Neuron (in vitro differentiated cells): ENCODE results near the gene TRAT1.

Experiments used
- H2AFZ ChIP-seq: one replicate; pipeline ENCODE4 v1.6.1; 2013; ENCODE audit warnings: low read depth, mild to moderate bottlenecking, inconsistent platforms, low read length, moderate library complexity
- H3K27me3 ChIP-seq: one replicate; pipeline ENCODE4 v1.6.1; 2013; ENCODE audit warnings: low read length; ENCODE audit not compliant: insufficient read depth
- H3K36me3 ChIP-seq: one replicate; pipeline ENCODE4 v1.6.1; 2013; ENCODE audit warnings: low read length; ENCODE audit not compliant: insufficient read depth
- H3K4me1 ChIP-seq: one replicate; pipeline ENCODE4 v1.6.1; 2013; ENCODE audit warnings: low read length; ENCODE audit not compliant: insufficient read depth
- H3K4me3 ChIP-seq: 2 replicates; pipeline ENCODE4 v1.5.1; 2013; ENCODE audit warnings: mild to moderate bottlenecking, low read length, moderate library complexity
- H3K9me3 ChIP-seq: one replicate; pipeline ENCODE4 v1.6.1; 2013; ENCODE audit warnings: low read length

The TRAT1 gene

DNA sequence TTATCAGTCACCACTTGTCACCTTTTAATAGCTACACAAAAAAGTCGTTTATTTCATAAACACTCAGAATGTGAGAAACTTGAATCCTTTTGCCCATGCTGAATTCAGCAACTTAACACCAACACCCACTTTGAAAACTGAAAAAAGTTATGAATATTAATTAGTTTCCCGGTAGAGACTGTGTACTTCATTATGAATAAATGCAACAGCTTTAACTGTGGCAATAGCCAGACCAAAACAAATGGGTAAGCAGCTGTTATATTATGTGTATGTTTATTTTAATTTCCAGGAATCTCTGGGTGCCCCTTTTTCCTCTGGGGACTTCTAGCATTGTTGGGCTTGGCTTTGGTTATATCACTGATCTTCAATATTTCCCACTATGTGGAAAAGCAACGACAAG, 7.8 kb downstream of the TRAT1 start:
- Histone ChIP-seq H3K4me1 (peaks cover 16% of the 10 kb centered on the region), H3K27me3 (no peaks in the 10 kb centered on the region), H2AFZ (no peak overlapping the region), H3K4me3 (no peak overlapping the region), H3K36me3 (no peaks in the 10 kb centered on the region), H3K9me3 (no peaks in the 10 kb centered on the region)

DNA sequence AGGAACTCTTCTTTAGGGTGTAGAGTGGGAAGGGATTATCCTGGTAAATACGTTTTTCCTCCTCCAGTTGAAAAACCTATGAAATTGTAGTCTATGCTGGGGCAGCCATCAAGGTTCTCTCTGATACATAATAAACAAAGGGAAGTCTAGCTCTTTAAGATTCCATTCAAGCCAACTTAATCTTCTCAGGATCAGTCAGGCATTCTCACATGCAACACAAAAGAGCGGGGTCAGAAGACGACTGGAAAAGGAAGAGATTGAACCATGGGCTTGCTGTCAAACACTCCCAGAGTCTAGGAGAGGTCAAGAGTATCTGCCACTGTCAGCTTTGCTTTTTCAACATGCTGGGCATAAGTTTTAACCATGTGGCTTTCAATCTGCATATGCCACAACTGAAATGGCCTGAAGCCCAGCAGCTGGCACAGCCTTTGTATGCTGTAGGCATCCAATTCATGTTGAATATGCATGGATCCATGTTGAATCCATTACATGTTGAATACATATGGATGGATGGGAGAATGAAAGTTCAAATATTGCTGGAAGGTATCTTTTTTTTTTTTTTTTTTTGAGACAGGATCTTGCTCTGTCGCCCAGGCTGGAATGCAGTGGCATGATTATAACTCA, 8.5 kb downstream of the TRAT1 start:
- H3K27me3 ChIP-seq: no peaks in the 10 kb centered on the region
- H3K4me3 ChIP-seq: no peak overlapping the region
- no peaks in the 10 kb centered on the region for H3K9me3 ChIP-seq
- H3K4me1 ChIP-seq: peaks cover 16% of the 10 kb centered on the region
- H3K36me3 ChIP-seq: no peaks in the 10 kb centered on the region
- no peak overlapping the region for H2AFZ ChIP-seq

DNA sequence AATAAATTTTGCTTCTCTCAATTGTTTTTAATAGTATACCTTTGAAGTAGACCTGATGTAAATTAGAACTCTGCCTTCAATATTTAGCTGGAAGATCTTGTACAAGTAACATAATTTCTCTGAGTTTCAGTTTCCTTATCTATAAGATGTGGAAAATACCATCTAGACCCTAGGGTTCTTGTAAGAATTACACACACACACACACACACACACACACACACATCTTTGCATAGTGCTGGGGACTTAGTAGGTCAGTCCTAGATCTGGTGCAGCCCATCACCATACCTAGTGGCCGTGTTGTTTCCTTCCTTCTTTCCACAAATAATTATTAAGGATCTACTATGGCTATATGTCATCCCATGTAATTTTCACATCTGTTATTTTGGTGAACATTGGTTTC, 11.0 kb downstream of the TRAT1 start:
- Histone ChIP-seq H3K4me1 (peaks cover 11% of the 10 kb centered on the region), H3K4me3 (no peak overlapping the region), H2AFZ (no peak overlapping the region), H3K27me3 (no peaks in the 10 kb centered on the region), H3K9me3 (no peaks in the 10 kb centered on the region), H3K36me3 (no peaks in the 10 kb centered on the region)

DNA sequence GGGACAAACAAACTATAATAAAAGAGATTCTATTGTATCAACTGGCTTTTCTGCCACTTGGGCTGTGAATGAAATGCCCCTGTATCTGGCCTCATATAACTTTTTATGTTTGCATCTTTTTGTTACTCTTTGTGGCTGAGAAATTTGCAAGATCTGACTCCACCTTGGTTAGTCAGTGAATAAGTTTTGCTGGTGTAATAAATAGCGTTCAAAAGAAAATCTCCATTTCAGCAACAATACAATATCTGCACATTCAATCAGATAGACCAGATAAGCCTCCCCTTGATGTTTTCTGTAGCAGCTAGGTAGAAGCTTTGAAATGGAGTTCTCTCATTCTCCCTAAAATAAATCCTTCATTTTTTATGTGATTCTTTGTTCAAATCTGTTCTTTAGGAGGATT, 12.0 kb downstream of the TRAT1 start:
- Histone ChIP-seq H3K36me3 (no peaks in the 10 kb centered on the region), H3K4me3 (no peak overlapping the region), H3K27me3 (no peaks in the 10 kb centered on the region), H3K4me1 (peaks cover 11% of the 10 kb centered on the region), H3K9me3 (no peaks in the 10 kb centered on the region), H2AFZ (no peak overlapping the region)

DNA sequence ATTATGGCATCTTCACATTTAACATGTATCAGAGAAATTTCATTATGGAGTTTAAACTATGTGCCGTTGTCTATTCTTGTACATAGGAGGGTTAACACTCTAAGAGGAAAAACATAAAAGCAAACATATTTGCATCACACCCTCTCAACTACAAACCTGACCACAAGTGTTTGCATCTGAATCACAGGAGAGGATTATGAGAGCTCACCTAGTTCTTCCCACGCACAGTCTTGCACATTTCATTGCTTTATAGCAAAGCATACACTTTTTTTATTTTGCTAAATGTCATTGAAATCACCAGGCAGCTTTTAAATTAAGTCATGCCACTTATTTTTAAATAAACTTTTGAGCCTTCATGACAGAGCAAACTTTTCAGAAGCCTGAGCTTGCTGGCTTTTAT, 12.5 kb downstream of the TRAT1 start:
- H3K27me3 ChIP-seq: no peaks in the 10 kb centered on the region

GRCh38 chr3:108838436-108838835, 15.8 kb downstream of the TRAT1 start:
- H3K36me3 ChIP-seq: no peaks in the 10 kb centered on the region
- H3K4me1 ChIP-seq: peaks cover 4% of the 10 kb centered on the region
- no peak overlapping the region for H3K4me3 ChIP-seq
- H2AFZ ChIP-seq: no peak overlapping the region
- H3K9me3 ChIP-seq: no peaks in the 10 kb centered on the region
- H3K27me3 ChIP-seq: peaks cover 3% of the 10 kb centered on the region

More for the DNA sequence above, 12.5 kb downstream of the TRAT1 start:
- no peak overlapping the region for H3K4me3 ChIP-seq
- peaks cover 11% of the 10 kb centered on the region for H3K4me1 ChIP-seq
- no peaks in the 10 kb centered on the region for H3K9me3 ChIP-seq
- no peaks in the 10 kb centered on the region for H3K36me3 ChIP-seq
- no peak overlapping the region for H2AFZ ChIP-seq

- Histone ChIP-seq H3K4me1 (no peaks in the 10 kb centered on the region), H3K4me3 (no peak overlapping the region), H3K27me3 (peaks cover 3% of the 10 kb centered on the region), H2AFZ (no peak overlapping the region), H3K36me3 (no peaks in the 10 kb centered on the region), H3K9me3 (no peaks in the 10 kb centered on the region)
These were observed 23.2 kb downstream of the TRAT1 start for GRCh38 chr3:108845709-108846293.

GRCh38 chr3:108847187-108847586, 24.6 kb downstream of the TRAT1 start:
- Histone ChIP-seq H2AFZ (no peak overlapping the region), H3K9me3 (no peaks in the 10 kb centered on the region), H3K4me1 (no peaks in the 10 kb centered on the region), H3K27me3 (no peaks in the 10 kb centered on the region), H3K4me3 (no peak overlapping the region), H3K36me3 (no peaks in the 10 kb centered on the region)

- Histone ChIP-seq H2AFZ (no peak overlapping the region), H3K27me3 (no peaks in the 10 kb centered on the region), H3K4me3 (no peak overlapping the region), H3K4me1 (no peaks in the 10 kb centered on the region), H3K9me3 (no peaks in the 10 kb centered on the region), H3K36me3 (no peaks in the 10 kb centered on the region)
These were observed 26.5 kb downstream of the TRAT1 start for GRCh38 chr3:108849075-108849474.

- no peaks in the 10 kb centered on the region for H3K36me3 ChIP-seq
- no peaks in the 10 kb centered on the region for H3K9me3 ChIP-seq
- H3K27me3 ChIP-seq: no peaks in the 10 kb centered on the region
- H3K4me1 ChIP-seq: peaks cover 4% of the 10 kb centered on the region
- no peak overlapping the region for H3K4me3 ChIP-seq
- H2AFZ ChIP-seq: no peak overlapping the region
These were observed 38.8 kb downstream of the TRAT1 start for GRCh38 chr3:108861401-108861800.

DNA sequence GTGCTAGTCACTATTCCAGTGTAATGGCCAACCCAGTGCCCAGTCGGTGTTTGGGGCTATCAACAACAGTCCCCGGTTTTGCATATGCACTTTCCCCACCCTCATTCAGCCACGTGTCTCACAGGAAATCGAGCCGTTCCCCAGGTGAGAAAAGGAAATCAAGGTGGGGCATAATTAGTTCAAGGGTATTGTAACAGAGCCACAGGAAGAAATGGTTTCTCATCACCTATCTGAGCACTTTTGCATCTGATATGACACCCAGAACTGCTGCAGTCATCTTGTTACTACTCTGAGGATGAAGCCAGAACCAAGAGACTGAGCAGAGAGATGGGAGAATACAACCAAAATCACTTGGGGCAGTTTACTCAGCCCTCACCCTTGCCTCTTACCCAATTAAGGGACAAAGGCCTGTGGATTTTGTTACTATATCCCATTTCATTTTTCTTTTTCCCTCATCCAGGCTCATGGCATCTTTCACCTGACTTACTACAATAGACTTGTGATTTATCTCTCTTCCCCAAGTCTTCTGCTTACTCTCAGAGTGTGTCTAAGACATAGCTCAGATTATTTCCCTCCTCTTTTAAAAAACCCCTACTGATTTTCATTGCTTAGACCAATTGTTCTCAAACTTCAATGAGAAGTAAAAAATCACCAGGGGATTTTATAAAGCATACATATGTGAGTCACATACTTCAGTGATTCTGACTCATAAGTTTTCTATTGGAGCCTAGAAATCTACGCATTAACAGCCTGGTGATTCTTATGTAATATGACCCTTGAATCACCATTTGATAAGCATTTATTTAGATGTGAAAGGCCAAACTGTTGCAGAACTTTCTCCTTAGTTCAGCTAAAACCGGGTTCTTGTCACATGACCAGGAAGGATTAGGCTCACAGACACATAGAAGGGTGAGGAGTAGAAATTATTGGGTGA, 40.5 kb downstream of the TRAT1 start:
- Histone ChIP-seq H3K4me3 (no peak overlapping the region), H2AFZ (no peak overlapping the region), H3K4me1 (peaks cover 4% of the 10 kb centered on the region), H3K9me3 (no peaks in the 10 kb centered on the region), H3K36me3 (no peaks in the 10 kb centered on the region), H3K27me3 (no peaks in the 10 kb centered on the region)

- H3K9me3 ChIP-seq: no peaks in the 10 kb centered on the region
- no peak overlapping the region for H2AFZ ChIP-seq
- peaks cover 4% of the 10 kb centered on the region for H3K4me1 ChIP-seq
- H3K4me3 ChIP-seq: no peak overlapping the region
- H3K27me3 ChIP-seq: no peaks in the 10 kb centered on the region
- H3K36me3 ChIP-seq: no peaks in the 10 kb centered on the region
These were observed 41.2 kb downstream of the TRAT1 start for GRCh38 chr3:108863799-108864135.

DNA sequence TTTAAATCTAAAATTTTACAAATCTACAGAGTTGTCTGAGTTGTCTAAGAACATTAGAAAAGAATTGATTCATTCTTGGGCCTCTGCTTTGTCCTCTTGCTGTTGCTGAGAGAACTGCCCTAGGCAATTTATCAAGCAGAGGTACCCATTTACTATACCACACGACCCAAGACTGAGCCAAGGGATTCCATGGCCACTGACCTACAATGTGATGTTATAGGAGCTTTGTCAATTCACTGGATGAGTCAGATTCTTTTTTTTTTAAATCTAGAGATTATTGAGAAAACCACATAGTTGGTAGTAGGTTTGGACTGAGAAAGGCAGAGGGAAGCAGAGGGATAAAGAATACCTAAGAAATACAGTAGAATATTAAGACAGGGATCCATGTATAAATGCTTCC, 55.3 kb downstream of the TRAT1 start:
- Histone ChIP-seq H3K27me3 (no peaks in the 10 kb centered on the region), H3K36me3 (no peaks in the 10 kb centered on the region), H2AFZ (no peak overlapping the region), H3K4me3 (no peak overlapping the region), H3K4me1 (no peaks in the 10 kb centered on the region), H3K9me3 (no peaks in the 10 kb centered on the region)
